ENCODE results near the gene ATF4.

ATF4 gene

DNA sequence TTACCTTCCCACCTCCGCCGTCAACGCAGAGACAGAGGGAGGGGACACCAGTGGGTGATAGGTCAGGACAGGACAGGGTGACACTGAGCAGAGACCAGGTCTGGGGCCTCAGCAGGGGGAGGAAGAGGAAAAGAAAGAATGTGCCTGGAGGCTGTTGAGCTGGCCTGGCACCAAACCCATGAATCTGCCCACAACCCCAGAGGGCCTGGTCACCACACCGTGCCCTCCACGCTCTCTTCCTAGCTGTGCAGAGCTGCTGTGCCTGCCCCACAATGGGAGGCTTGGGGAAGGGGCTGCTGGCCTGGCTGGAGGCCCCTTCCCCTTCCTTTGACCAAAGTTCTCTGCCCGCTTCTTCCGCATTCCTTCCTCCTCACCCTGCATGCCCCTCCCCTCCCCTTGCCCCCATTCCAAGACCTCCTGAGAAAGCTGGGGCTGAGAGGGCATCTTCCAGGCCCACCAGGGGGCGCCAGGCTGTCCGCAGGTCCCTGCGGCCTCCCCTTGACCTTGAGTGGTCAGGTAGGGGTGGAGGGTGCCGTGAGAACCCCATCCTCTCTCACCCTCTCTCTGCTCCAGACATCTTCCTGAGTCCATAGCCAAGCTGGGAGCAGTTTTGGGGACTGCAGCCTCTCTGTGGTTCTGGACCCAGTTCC, 39.2 kb downstream of the ATF4 start:
- TF ChIP-seq TCF4 (CRISPR knock-in tag; IDR thresholded peaks at IDR 0.05; ENCODE audit: borderline replicate concordance) (no peak), ZNF8 (CRISPR knock-in tag; IDR thresholded peaks at IDR 0.05) (no peak), ISL1 (CRISPR knock-in tag; IDR thresholded peaks at IDR 0.05) (no peak), ARNTL (CRISPR knock-in tag; IDR thresholded peaks at IDR 0.05; ENCODE audit: borderline replicate concordance, low read depth) (no peak), ZFP3 (CRISPR knock-in tag; IDR thresholded peaks at IDR 0.05) (no peak), SNAI2 (CRISPR knock-in tag; IDR thresholded peaks at IDR 0.05) (no peak), ZNF70 (CRISPR knock-in tag; IDR thresholded peaks at IDR 0.05) (no peak), ZC3H10 (CRISPR knock-in tag; IDR thresholded peaks at IDR 0.05) (no peak), BACH2 (CRISPR knock-in tag; IDR thresholded peaks at IDR 0.05; ENCODE audit: borderline replicate concordance) (no peak)
- TF ChIP-seq, protein P1, sequence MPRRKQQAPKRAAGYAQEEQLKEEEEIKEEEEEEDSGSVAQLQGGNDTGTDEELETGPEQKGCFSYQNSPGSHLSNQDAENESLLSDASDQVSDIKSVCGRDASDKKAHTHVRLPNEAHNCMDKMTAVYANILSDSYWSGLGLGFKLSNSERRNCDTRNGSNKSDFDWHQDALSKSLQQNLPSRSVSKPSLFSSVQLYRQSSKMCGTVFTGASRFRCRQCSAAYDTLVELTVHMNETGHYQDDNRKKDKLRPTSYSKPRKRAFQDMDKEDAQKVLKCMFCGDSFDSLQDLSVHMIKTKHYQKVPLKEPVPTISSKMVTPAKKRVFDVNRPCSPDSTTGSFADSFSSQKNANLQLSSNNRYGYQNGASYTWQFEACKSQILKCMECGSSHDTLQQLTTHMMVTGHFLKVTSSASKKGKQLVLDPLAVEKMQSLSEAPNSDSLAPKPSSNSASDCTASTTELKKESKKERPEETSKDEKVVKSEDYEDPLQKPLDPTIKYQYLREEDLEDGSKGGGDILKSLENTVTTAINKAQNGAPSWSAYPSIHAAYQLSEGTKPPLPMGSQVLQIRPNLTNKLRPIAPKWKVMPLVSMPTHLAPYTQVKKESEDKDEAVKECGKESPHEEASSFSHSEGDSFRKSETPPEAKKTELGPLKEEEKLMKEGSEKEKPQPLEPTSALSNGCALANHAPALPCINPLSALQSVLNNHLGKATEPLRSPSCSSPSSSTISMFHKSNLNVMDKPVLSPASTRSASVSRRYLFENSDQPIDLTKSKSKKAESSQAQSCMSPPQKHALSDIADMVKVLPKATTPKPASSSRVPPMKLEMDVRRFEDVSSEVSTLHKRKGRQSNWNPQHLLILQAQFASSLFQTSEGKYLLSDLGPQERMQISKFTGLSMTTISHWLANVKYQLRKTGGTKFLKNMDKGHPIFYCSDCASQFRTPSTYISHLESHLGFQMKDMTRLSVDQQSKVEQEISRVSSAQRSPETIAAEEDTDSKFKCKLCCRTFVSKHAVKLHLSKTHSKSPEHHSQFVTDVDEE (CRISPR knock-in tag; IDR thresholded peaks at IDR 0.05) = no peak
- TF ChIP-seq, protein P2, sequence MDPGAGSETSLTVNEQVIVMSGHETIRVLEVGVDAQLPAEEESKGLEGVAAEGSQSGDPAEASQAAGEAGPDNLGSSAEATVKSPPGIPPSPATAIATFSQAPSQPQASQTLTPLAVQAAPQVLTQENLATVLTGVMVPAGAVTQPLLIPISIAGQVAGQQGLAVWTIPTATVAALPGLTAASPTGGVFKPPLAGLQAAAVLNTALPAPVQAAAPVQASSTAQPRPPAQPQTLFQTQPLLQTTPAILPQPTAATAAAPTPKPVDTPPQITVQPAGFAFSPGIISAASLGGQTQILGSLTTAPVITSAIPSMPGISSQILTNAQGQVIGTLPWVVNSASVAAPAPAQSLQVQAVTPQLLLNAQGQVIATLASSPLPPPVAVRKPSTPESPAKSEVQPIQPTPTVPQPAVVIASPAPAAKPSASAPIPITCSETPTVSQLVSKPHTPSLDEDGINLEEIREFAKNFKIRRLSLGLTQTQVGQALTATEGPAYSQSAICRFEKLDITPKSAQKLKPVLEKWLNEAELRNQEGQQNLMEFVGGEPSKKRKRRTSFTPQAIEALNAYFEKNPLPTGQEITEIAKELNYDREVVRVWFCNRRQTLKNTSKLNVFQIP (CRISPR knock-in tag; IDR thresholded peaks at IDR 0.05; ENCODE audit: borderline replicate concordance, low read depth) = no peak
- TF ChIP-seq, protein P3, sequence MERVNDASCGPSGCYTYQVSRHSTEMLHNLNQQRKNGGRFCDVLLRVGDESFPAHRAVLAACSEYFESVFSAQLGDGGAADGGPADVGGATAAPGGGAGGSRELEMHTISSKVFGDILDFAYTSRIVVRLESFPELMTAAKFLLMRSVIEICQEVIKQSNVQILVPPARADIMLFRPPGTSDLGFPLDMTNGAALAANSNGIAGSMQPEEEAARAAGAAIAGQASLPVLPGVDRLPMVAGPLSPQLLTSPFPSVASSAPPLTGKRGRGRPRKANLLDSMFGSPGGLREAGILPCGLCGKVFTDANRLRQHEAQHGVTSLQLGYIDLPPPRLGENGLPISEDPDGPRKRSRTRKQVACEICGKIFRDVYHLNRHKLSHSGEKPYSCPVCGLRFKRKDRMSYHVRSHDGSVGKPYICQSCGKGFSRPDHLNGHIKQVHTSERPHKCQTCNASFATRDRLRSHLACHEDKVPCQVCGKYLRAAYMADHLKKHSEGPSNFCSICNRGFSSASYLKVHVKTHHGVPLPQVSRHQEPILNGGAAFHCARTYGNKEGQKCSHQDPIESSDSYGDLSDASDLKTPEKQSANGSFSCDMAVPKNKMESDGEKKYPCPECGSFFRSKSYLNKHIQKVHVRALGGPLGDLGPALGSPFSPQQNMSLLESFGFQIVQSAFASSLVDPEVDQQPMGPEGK (CRISPR knock-in tag; IDR thresholded peaks at IDR 0.05; ENCODE audit: borderline replicate concordance) = no peak
- TF ChIP-seq, protein P4, sequence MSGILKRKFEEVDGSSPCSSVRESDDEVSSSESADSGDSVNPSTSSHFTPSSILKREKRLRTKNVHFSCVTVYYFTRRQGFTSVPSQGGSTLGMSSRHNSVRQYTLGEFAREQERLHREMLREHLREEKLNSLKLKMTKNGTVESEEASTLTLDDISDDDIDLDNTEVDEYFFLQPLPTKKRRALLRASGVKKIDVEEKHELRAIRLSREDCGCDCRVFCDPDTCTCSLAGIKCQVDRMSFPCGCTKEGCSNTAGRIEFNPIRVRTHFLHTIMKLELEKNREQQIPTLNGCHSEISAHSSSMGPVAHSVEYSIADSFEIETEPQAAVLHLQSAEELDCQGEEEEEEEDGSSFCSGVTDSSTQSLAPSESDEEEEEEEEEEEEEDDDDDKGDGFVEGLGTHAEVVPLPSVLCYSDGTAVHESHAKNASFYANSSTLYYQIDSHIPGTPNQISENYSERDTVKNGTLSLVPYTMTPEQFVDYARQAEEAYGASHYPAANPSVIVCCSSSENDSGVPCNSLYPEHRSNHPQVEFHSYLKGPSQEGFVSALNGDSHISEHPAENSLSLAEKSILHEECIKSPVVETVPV (CRISPR knock-in tag; IDR thresholded peaks at IDR 0.05) = no peak
- ATAC-seq = no peak; the same call in 2 of the 3 replicates

DNA sequence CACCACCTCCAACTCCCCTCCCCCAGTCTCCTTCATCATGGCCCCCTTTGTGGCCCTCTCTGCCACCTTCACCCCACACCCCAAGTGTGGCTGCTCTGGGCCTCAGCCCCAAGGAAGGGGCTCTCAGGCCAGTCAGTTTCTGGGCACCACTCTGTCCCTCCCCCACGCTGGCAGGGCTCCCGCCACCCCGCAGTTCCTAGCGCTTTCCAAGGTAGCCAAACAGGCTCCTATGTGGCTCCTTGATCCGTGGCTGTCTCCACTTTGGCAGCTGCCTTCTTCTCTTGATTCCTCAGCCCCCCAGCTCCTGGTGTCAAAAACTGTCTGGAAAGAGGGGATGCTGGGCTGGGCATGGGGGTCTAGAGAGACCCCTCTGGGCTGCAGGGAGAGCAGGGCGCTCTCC, 39.8 kb downstream of the ATF4 start:
- TF ChIP-seq PPARA (CRISPR knock-in tag; IDR thresholded peaks at IDR 0.05; ENCODE audit: borderline replicate concordance) (no peak), BACH2 (CRISPR knock-in tag; IDR thresholded peaks at IDR 0.05; ENCODE audit: borderline replicate concordance) (no peak), ZNF565 (CRISPR knock-in tag; conservative IDR thresholded peaks at IDR 0.05; ENCODE audit: low read depth) (no peak), OSR1 (CRISPR knock-in tag; IDR thresholded peaks at IDR 0.05) (no peak), TOX (CRISPR knock-in tag; IDR thresholded peaks at IDR 0.05; ENCODE audit: borderline replicate concordance) (no peak), ZNF70 (CRISPR knock-in tag; IDR thresholded peaks at IDR 0.05) (no peak), ISL1 (CRISPR knock-in tag; IDR thresholded peaks at IDR 0.05) (no peak), TCF4 (CRISPR knock-in tag; IDR thresholded peaks at IDR 0.05; ENCODE audit: borderline replicate concordance) (no peak), ESRRG (CRISPR knock-in tag; IDR thresholded peaks at IDR 0.05) (no peak), ARNTL (CRISPR knock-in tag; IDR thresholded peaks at IDR 0.05; ENCODE audit: borderline replicate concordance, low read depth) (no peak), ZFP3 (CRISPR knock-in tag; IDR thresholded peaks at IDR 0.05) (no peak)
- TF ChIP-seq, protein P4 (CRISPR knock-in tag; IDR thresholded peaks at IDR 0.05) = no peak
- TF ChIP-seq, protein P2 (CRISPR knock-in tag; IDR thresholded peaks at IDR 0.05; ENCODE audit: borderline replicate concordance, low read depth) = no peak
- TF ChIP-seq, protein P3 (CRISPR knock-in tag; IDR thresholded peaks at IDR 0.05; ENCODE audit: borderline replicate concordance) = no peak
- TF ChIP-seq, protein P1 (CRISPR knock-in tag; IDR thresholded peaks at IDR 0.05) = no peak
- ATAC-seq = no peak
